ENCODE data around the gene KCNA2. TPM values are rescaled to one million over a fixed set of nuclear protein-coding genes. Genes with fewer than 3 reads are reported as not detected.

Gene KCNA2
- total and polyA plus RNA-seq, 2 of the 4 experiments (the other 2 are of a cell fraction) = not detected

DNA sequence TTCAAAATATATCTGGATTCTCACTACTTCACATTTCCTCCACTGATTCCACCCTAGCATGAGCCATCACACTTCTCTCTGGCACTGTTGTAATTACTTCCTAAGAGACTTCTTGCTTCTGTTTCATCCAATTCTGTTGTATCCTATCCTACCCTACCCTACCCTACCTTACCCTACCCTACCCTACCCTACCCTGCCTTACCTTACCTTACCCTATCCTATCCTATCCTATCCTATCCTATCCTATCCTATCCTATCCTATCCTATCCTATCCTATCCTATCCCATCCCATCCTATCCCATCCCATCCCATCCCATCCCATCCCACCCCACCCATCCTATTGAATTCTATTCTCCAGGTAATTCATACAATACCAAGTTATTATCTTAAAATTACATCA is 29.7 kb downstream of the KCNA2 start:
- Histone ChIP-seq H2BK5ac (ENCODE audit: low read depth, low read length, poor library complexity, severe bottlenecking) (no peak overlapping the region), H3K9me1 (ENCODE audit: insufficient read depth, low read length) (no peaks in the 10 kb centered on the region), H4K91ac (ENCODE audit: insufficient read depth, low read depth, low read length) (no peak overlapping the region), H3K4me1 (ENCODE audit: control insufficient read depth, insufficient read depth, low read length) (no peaks in the 10 kb centered on the region), H3K14ac (replicated peaks; ENCODE audit: low read depth, low read length) (no peak overlapping the region), H2BK15ac (ENCODE audit: low read depth, low read length) (no peak overlapping the region), H3K56ac (ENCODE audit: extremely low read depth, insufficient read depth, low read length) (no peak overlapping the region), H3K27ac (ENCODE audit: insufficient read depth, low read length) (no peak overlapping the region), H3K4ac (ENCODE audit: low read depth, low read length) (no peak overlapping the region), H3K4me3 (ENCODE audit: insufficient read depth, low read depth, low read length) (no peak overlapping the region), H3K18ac (ENCODE audit: low read depth, low read length) (no peak overlapping the region), H2BK120ac (ENCODE audit: low read depth, low read length) (no peak overlapping the region), H2AK9ac (replicated peaks; ENCODE audit: low read depth, low read length, poor library complexity) (no peak overlapping the region), H3K27me3 (ENCODE audit: control insufficient read depth, insufficient read depth, low read length) (no peaks in the 10 kb centered on the region; the same call in 1 of the 2 replicates), H3K36me3 (ENCODE audit: control insufficient read depth, insufficient read depth, low read length) (no peaks in the 10 kb centered on the region), H2AK5ac (ENCODE audit: low read depth, low read length) (no peak overlapping the region), H4K8ac (ENCODE audit: low read depth in 2 of 2, low read length in 2 of 2) (no peak overlapping the region), H2AFZ (replicated peaks; ENCODE audit: low read length, poor library complexity) (no peak overlapping the region), H4K5ac (ENCODE audit: low read depth, low read length) (no peak overlapping the region), H3K9me3 (ENCODE audit: control insufficient read depth, insufficient read depth, low read length) (no peaks in the 10 kb centered on the region), H3K9ac (ENCODE audit: low read depth, low read length) (no peak overlapping the region), H3K79me1 (ENCODE audit: low read depth in 1 of 2, low read length in 2 of 2) (no peaks in the 10 kb centered on the region), H4K20me1 (ENCODE audit: insufficient read depth, low read length) (no peaks in the 10 kb centered on the region), H3K4me2 (ENCODE audit: low read depth, low read length) (no peak overlapping the region), H3K23ac (ENCODE audit: low read depth, low read length) (no peak overlapping the region), H2BK20ac (ENCODE audit: low read depth, low read length) (no peak overlapping the region)
- in situ Hi-C loops (cut with MboI; ENCODE audit: low sequenced_read_pairs) (no loop called here), intact Hi-C loops (cut with micrococcal nuclease) (no loop called here), dilution Hi-C loops (cut with HindIII; ENCODE audit: low sequenced_read_pairs, unreplicated experiment) (no loop called here)
- no peak for TF ChIP-seq SMC3 (IDR thresholded peaks at IDR 0.05; ENCODE audit: low read depth, low read length)
- no peak for TF ChIP-seq RCOR1 (IDR thresholded peaks at IDR 0.05; ENCODE audit: insufficient replicate concordance, low read length)
- TF ChIP-seq, protein P1, sequence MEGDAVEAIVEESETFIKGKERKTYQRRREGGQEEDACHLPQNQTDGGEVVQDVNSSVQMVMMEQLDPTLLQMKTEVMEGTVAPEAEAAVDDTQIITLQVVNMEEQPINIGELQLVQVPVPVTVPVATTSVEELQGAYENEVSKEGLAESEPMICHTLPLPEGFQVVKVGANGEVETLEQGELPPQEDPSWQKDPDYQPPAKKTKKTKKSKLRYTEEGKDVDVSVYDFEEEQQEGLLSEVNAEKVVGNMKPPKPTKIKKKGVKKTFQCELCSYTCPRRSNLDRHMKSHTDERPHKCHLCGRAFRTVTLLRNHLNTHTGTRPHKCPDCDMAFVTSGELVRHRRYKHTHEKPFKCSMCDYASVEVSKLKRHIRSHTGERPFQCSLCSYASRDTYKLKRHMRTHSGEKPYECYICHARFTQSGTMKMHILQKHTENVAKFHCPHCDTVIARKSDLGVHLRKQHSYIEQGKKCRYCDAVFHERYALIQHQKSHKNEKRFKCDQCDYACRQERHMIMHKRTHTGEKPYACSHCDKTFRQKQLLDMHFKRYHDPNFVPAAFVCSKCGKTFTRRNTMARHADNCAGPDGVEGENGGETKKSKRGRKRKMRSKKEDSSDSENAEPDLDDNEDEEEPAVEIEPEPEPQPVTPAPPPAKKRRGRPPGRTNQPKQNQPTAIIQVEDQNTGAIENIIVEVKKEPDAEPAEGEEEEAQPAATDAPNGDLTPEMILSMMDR (conservative IDR thresholded peaks at IDR 0.05; ENCODE audit: low read depth, low read length) = no peak
- DNase-seq (no peak), ATAC-seq (ENCODE audit: low read depth) (no peak)
- ChIA-PET CTCF (no interaction called here), POLR2A (ENCODE audit: unreplicated experiment) (no interaction called here)
- BruUV-seq (replicated peaks) = no TSS peak

All from IMR-90 (cell line).